ENCODE data around the gene FAM187B. TPM values are rescaled to one million over a fixed set of nuclear protein-coding genes. Genes with fewer than 3 reads are reported as not detected.

Gene FAM187B
- total RNA-seq, 2 experiments from 2014 or later = not detected

- no peak overlapping the region for H3K4me3 Mint-ChIP-seq
- no peak overlapping the region for H3K27ac Mint-ChIP-seq
- peaks cover 12% of the 10 kb centered on the region for H3K4me1 Mint-ChIP-seq (ENCODE audit: low read depth)
- CTCF ChIA-PET = interaction anchor here (1.5 to 1.6 kb wide), 2 partner anchors 64 to 190 kb away, joined by 3 to 5 read pairs; no protein-coding TSS in a partner anchor
- H3K27me3 Mint-ChIP-seq (ENCODE audit: low read depth) = no peaks in the 10 kb centered on the region
- ATAC-seq (no peak), DNase-seq (no peak)
- H3K36me3 Mint-ChIP-seq (ENCODE audit: low read depth) = peaks cover 13% of the 10 kb centered on the region
- POLR2A ChIA-PET = no interaction called here
- H3K9me3 Mint-ChIP-seq (ENCODE audit: insufficient read depth) = no peaks in the 10 kb centered on the region
These were observed 28.5 kb upstream of the FAM187B start for GRCh38 chr19:35257113-35257461.

GRCh38 chr19:35256566-35256965 lies 28.0 kb upstream of the FAM187B start:
- CTCF ChIA-PET = interaction anchor here (1.5 to 1.6 kb wide), 2 partner anchors 63 to 189 kb away, joined by 3 to 5 read pairs; no protein-coding TSS in a partner anchor
- POLR2A ChIA-PET = no interaction called here
- Mint-ChIP-seq H3K36me3 (ENCODE audit: low read depth) (peaks cover 15% of the 10 kb centered on the region), H3K4me1 (ENCODE audit: low read depth) (peaks cover 12% of the 10 kb centered on the region), H3K27ac (no peak overlapping the region), H3K4me3 (no peak overlapping the region), H3K9me3 (ENCODE audit: insufficient read depth) (no peaks in the 10 kb centered on the region), H3K27me3 (ENCODE audit: low read depth) (no peaks in the 10 kb centered on the region)
- ATAC-seq (no peak), DNase-seq (no peak)

GRCh38 chr19:35254341-35255297 lies 26.1 kb upstream of the FAM187B start:
- Mint-ChIP-seq H3K36me3 (ENCODE audit: low read depth) (peaks cover 25% of the 10 kb centered on the region), H3K4me1 (ENCODE audit: low read depth) (peaks cover 26% of the 10 kb centered on the region), H3K9me3 (ENCODE audit: insufficient read depth) (no peaks in the 10 kb centered on the region), H3K4me3 (no peak overlapping the region), H3K27me3 (ENCODE audit: low read depth) (no peaks in the 10 kb centered on the region), H3K27ac (no peak overlapping the region)
- CTCF ChIA-PET = interaction anchor here (1.2 kb wide), 1 partner anchor 14 kb away, joined by 3 read pairs; no protein-coding TSS in a partner anchor
- ATAC-seq (no peak), DNase-seq (no peak)
- POLR2A ChIA-PET = interaction anchor here (1.2 kb wide), 2 partner anchors 10 to 22 kb away, joined by 3 read pairs; no protein-coding TSS in a partner anchor

- H3K36me3 Mint-ChIP-seq (ENCODE audit: low read depth) = peaks cover 28% of the 10 kb centered on the region
- no peak overlapping the region for H3K27ac Mint-ChIP-seq
- DNase-seq (no peak), ATAC-seq (no peak)
- no peaks in the 10 kb centered on the region for H3K9me3 Mint-ChIP-seq (ENCODE audit: insufficient read depth)
- CTCF ChIA-PET = no interaction called here
- POLR2A ChIA-PET = interaction anchor here (1.0 kb wide), 1 partner anchor 8 kb away, joined by 3 read pairs; no protein-coding TSS in a partner anchor
- H3K4me1 Mint-ChIP-seq (ENCODE audit: low read depth) = peaks cover 36% of the 10 kb centered on the region
- no peaks in the 10 kb centered on the region for H3K27me3 Mint-ChIP-seq (ENCODE audit: low read depth)
- H3K4me3 Mint-ChIP-seq = no peak overlapping the region
These were observed 25.1 kb upstream of the FAM187B start for GRCh38 chr19:35253316-35254286.

GRCh38 chr19:35251456-35251855 lies 22.9 kb upstream of the FAM187B start:
- Mint-ChIP-seq H3K4me3 (no peak overlapping the region), H3K36me3 (ENCODE audit: low read depth) (peaks cover 28% of the 10 kb centered on the region), H3K27ac (no peak overlapping the region), H3K4me1 (ENCODE audit: low read depth) (peaks cover 35% of the 10 kb centered on the region), H3K9me3 (ENCODE audit: insufficient read depth) (no peaks in the 10 kb centered on the region), H3K27me3 (ENCODE audit: low read depth) (peaks cover 10% of the 10 kb centered on the region)
- ChIA-PET CTCF (interaction anchor here (1.0 to 2.1 kb wide), 4 partner anchors 11 to 207 kb away, joined by 3 to 7 read pairs (median 4); no protein-coding TSS in a partner anchor), POLR2A (no interaction called here)
- DNase-seq = peak; percentile 12
- no peak for ATAC-seq

GRCh38 chr19:35249848-35250711 lies 21.5 kb upstream of the FAM187B start:
- H3K36me3 Mint-ChIP-seq (ENCODE audit: low read depth) = peaks cover 24% of the 10 kb centered on the region
- H3K4me3 Mint-ChIP-seq = peak overlapping the region; percentile 91
- H3K27me3 Mint-ChIP-seq (ENCODE audit: low read depth) = peaks cover 13% of the 10 kb centered on the region
- POLR2A ChIA-PET = no interaction called here
- no peak for ATAC-seq
- H3K27ac Mint-ChIP-seq = no peak overlapping the region
- no peaks in the 10 kb centered on the region for H3K9me3 Mint-ChIP-seq (ENCODE audit: insufficient read depth)
- CTCF ChIA-PET = interaction anchor here (1.0 to 2.1 kb wide), 4 partner anchors 9 to 206 kb away, joined by 3 to 7 read pairs (median 4); no protein-coding TSS in a partner anchor
- peak; percentile 15 for DNase-seq
- peaks cover 34% of the 10 kb centered on the region for H3K4me1 Mint-ChIP-seq (ENCODE audit: low read depth)

- H3K4me1 Mint-ChIP-seq (ENCODE audit: low read depth) = peaks cover 34% of the 10 kb centered on the region
- ATAC-seq = no peak
- H3K9me3 Mint-ChIP-seq (ENCODE audit: insufficient read depth) = peaks cover 7% of the 10 kb centered on the region
- H3K27ac Mint-ChIP-seq = peak overlapping the region; percentile 96
- H3K36me3 Mint-ChIP-seq (ENCODE audit: low read depth) = peaks cover 23% of the 10 kb centered on the region
- peaks cover 13% of the 10 kb centered on the region for H3K27me3 Mint-ChIP-seq (ENCODE audit: low read depth)
- no peak for DNase-seq
- ChIA-PET CTCF (no interaction called here), POLR2A (no interaction called here)
- H3K4me3 Mint-ChIP-seq = peak overlapping the region; percentile 91
These were observed 20.8 kb upstream of the FAM187B start for GRCh38 chr19:35249146-35249847.

GRCh38 chr19:35248310-35249145 lies 20.0 kb upstream of the FAM187B start, which contains the start of gene LSR:
TSS of gene LSR (plus strand) at chr19:35249002. CDS start at chr19:35249023, 21 bp downstream.
- Mint-ChIP-seq H3K27ac (peak within 1 kb of the TSS; percentile 96), H3K9me3 (ENCODE audit: insufficient read depth) (peaks cover 7% of the 10 kb centered on the region), H3K27me3 (ENCODE audit: low read depth) (peaks cover 13% of the 10 kb centered on the region), H3K4me3 (peak within 1 kb of the TSS; percentile 91), H3K36me3 (ENCODE audit: low read depth) (peaks cover 23% of the 10 kb centered on the region), H3K4me1 (ENCODE audit: low read depth) (peaks cover 34% of the 10 kb centered on the region)
- DNase-seq = peak; percentile 88
- ATAC-seq = peak; percentile 92
- ChIA-PET POLR2A (interaction anchor here (0.7 kb wide), 1 partner anchor 37 kb away, joined by 3 read pairs; no protein-coding TSS in a partner anchor), CTCF (no interaction called here)

- Mint-ChIP-seq H3K27ac (no peak overlapping the region), H3K4me1 (ENCODE audit: low read depth) (peaks cover 34% of the 10 kb centered on the region), H3K4me3 (peak overlapping the region; percentile 91), H3K27me3 (ENCODE audit: low read depth) (peaks cover 18% of the 10 kb centered on the region), H3K36me3 (ENCODE audit: low read depth) (peaks cover 23% of the 10 kb centered on the region), H3K9me3 (ENCODE audit: insufficient read depth) (peaks cover 7% of the 10 kb centered on the region)
- ATAC-seq (peak; percentile 43), DNase-seq (peak; percentile 61)
- CTCF ChIA-PET = no interaction called here
- POLR2A ChIA-PET = interaction anchor here (0.7 kb wide), 1 partner anchor 36 kb away, joined by 3 read pairs; no protein-coding TSS in a partner anchor
These were observed 19.2 kb upstream of the FAM187B start for GRCh38 chr19:35247526-35248309.
